GM12878 (cell line): ENCODE results near the gene EPHA10.

ENCODE experiments used
- BCL11A ChIP-seq: IDR thresholded peaks from 2 replicates; pipeline ENCODE4 v1.6.1; 2011; ENCODE audit warnings: low read depth, low read length
- BHLHE40 ChIP-seq, 2 experiments: fragments of 450-650 bp in 1 of 2; IDR thresholded peaks; 2 replicates each; pipeline ENCODE4 v1.6.1; 2011 to 2017; ENCODE audit warnings: low read depth in 2 of 2, borderline replicate concordance in 1 of 2, improper control_type of control experiment in 1 of 2, low read length in 1 of 2, mild to moderate bottlenecking in 1 of 2
- CHD2 ChIP-seq: IDR thresholded peaks from 2 replicates; pipeline ENCODE4 v1.6.1; 2011; ENCODE audit warnings: low read depth, low read length, improper control_type of control experiment, borderline replicate concordance
- CTCF ChIP-seq, 3 experiments: IDR thresholded peaks in 2 of 3; conservative IDR thresholded peaks in 1 of 3; 2 replicates each; pipeline ENCODE4 v1.5.1; 2011; ENCODE audit warnings: low read depth in 3 of 3, low read length in 3 of 3, mild to moderate bottlenecking in 3 of 3, control low read depth in 2 of 3, moderate library complexity in 2 of 3, inconsistent platforms in 1 of 3, mixed read lengths in 1 of 3; ENCODE audit not compliant: control insufficient read depth in 2 of 3, insufficient read depth in 1 of 3; ENCODE audit errors: extremely low read depth in 1 of 3
- EZH2 ChIP-seq: IDR thresholded peaks from 2 replicates; pipeline ENCODE4 v1.6.1; 2012; ENCODE audit warnings: low read depth, mild to moderate bottlenecking, control low read depth, inconsistent platforms, low read length, borderline replicate concordance; ENCODE audit not compliant: control insufficient read depth
- HDGF ChIP-seq: fragments of 450-650 bp; IDR thresholded peaks from 2 replicates; pipeline ENCODE4 v1.6.1; 2016; ENCODE audit warnings: antibody characterized with exemption
- MAX ChIP-seq: IDR thresholded peaks from 2 replicates; pipeline ENCODE4 v1.6.1; 2012; ENCODE audit warnings: low read depth, low read length, improper control_type of control experiment
- MEF2B ChIP-seq: fragments of 450-650 bp; IDR thresholded peaks from 2 replicates; pipeline ENCODE4 v1.6.1; 2018; ENCODE audit warnings: mild to moderate bottlenecking, moderate library complexity; ENCODE audit not compliant: partially characterized antibody, poor library complexity, severe bottlenecking
- NFIC ChIP-seq: IDR thresholded peaks from 2 replicates; pipeline ENCODE4 v1.6.1; 2012; ENCODE audit warnings: low read depth, mild to moderate bottlenecking, inconsistent platforms, low read length, moderate library complexity
- NR2C2 ChIP-seq: IDR thresholded peaks from 2 replicates; pipeline ENCODE4 v1.6.1; 2011; ENCODE audit warnings: borderline replicate concordance, low read depth; ENCODE audit not compliant: control insufficient read depth, insufficient read length
- PBX3 ChIP-seq: IDR thresholded peaks from 2 replicates; pipeline ENCODE4 v1.6.1; 2011; ENCODE audit warnings: mild to moderate bottlenecking, low read depth, low read length, moderate library complexity; ENCODE audit not compliant: insufficient replicate concordance
- POLR2A ChIP-seq: IDR thresholded peaks from 2 replicates; pipeline ENCODE4 v1.6.1; 2011; ENCODE audit warnings: low read depth, mild to moderate bottlenecking, low read length
- SRF ChIP-seq, 2 experiments: IDR thresholded peaks; 2 replicates each; pipeline ENCODE4 v1.6.1; 2011; ENCODE audit warnings: low read depth in 2 of 2, low read length in 2 of 2, mild to moderate bottlenecking in 1 of 2, moderate library complexity in 1 of 2
- TF ChIP-seq, protein P1 (sequence below): fragments of 450-650 bp; IDR thresholded peaks from 2 replicates; pipeline ENCODE4 v1.6.1; 2017; ENCODE audit warnings: mild to moderate bottlenecking

- TF ChIP-seq NR2C2 (no peak), BCL11A (no peak), MEF2B (no peak), SRF (IDR thresholded peaks at IDR 0.05; ENCODE audit: low read depth in 2 of 2, low read length in 2 of 2) (no peak), CHD2 (no peak), PBX3 (no peak), HDGF (no peak), EZH2 (no peak), CTCF (IDR thresholded peaks at IDR 0.05 in 2 of 3, conservative IDR thresholded peaks at IDR 0.05 in 1 of 3; ENCODE audit: control insufficient read depth in 2 of 3, extremely low read depth in 1 of 3, insufficient read depth in 1 of 3, low read depth in 3 of 3, low read length in 3 of 3) (peak; percentile 84 to 96 (median 94)), MAX (no peak), NFIC (no peak), POLR2A (no peak), BHLHE40 (IDR thresholded peaks at IDR 0.05; ENCODE audit: borderline replicate concordance in 1 of 2, low read depth in 2 of 2, low read length in 1 of 2) (no peak)
- TF ChIP-seq, protein P1, sequence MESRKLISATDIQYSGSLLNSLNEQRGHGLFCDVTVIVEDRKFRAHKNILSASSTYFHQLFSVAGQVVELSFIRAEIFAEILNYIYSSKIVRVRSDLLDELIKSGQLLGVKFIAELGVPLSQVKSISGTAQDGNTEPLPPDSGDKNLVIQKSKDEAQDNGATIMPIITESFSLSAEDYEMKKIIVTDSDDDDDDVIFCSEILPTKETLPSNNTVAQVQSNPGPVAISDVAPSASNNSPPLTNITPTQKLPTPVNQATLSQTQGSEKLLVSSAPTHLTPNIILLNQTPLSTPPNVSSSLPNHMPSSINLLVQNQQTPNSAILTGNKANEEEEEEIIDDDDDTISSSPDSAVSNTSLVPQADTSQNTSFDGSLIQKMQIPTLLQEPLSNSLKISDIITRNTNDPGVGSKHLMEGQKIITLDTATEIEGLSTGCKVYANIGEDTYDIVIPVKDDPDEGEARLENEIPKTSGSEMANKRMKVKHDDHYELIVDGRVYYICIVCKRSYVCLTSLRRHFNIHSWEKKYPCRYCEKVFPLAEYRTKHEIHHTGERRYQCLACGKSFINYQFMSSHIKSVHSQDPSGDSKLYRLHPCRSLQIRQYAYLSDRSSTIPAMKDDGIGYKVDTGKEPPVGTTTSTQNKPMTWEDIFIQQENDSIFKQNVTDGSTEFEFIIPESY, result no peak
Measured at GRCh38 chr1:37811027-37811655, 46.2 kb upstream of the EPHA10 start.
